Bronchial epithelial cell (primary cell): Measurements from ENCODE around the gene KIF17. TPM values are rescaled to one million over a fixed set of nuclear protein-coding genes. Genes with fewer than 3 reads are reported as not detected.

ENCODE experiments used
- DNase-seq: peaks from one replicate; pipeline ENCODE4 v3.0.0-alpha.2; 2010; ENCODE audit warnings: low read depth
- FAIRE-seq: peaks from 2 replicates; lab custom pipeline; 2011; peaks lifted over from hg19 to GRCh38; lab: Jason Lieb, UNC
- H3K27me3 ChIP-seq: 2 replicates; pipeline ENCODE4 v1.5.1; 2011; ENCODE audit warnings: low read length; ENCODE audit not compliant: control insufficient read depth, insufficient read depth
- H3K36me3 ChIP-seq: 2 replicates; pipeline ENCODE4 v1.5.1; 2011; ENCODE audit warnings: low read length; ENCODE audit not compliant: control insufficient read depth, insufficient read depth
- H3K4me3 ChIP-seq: 2 replicates; pipeline ENCODE4 v1.5.1; 2011; ENCODE audit warnings: mild to moderate bottlenecking, low read depth, low read length, control low read depth
- total RNA-seq: library from RNA; depleted of rRNA; stranded (reverse); fragments of >200 nt; gene quantifications from 2 replicates; pipeline ENCODE4 v1.2.1, GENCODE V29; 2014
- TF ChIP-seq, protein P1 (sequence below): IDR thresholded peaks from 2 replicates; pipeline ENCODE4 v1.5.1; 2011; ENCODE audit warnings: mild to moderate bottlenecking, moderate library complexity, low read length, control low read depth, inconsistent platforms; ENCODE audit not compliant: insufficient read depth, severe bottlenecking

Gene KIF17
- total RNA-seq, 1 donor from 2014 or later = 3.2 TPM

DNA sequence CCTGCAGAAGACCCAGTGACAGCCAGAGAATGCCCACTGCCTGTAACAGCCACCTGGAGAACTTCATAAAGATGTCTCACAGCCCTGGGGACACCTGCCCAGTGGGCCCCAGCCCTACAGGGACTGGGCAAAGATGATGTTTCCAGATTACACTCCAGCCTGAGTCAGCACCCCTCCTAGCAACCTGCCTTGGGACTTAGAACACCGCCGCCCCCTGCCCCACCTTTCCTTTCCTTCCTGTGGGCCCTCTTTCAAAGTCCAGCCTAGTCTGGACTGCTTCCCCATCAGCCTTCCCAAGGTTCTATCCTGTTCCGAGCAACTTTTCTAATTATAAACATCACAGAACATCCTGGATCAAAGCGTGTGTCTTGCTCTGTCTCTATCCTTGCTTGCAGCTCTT, 99.3 kb downstream of the KIF17 start:
- FAIRE-seq (no peak), DNase-seq (no peak)
- Histone ChIP-seq H3K4me3 (no peak overlapping the region), H3K36me3 (no peaks in the 10 kb centered on the region), H3K27me3 (no peaks in the 10 kb centered on the region)
- TF ChIP-seq, protein P1, sequence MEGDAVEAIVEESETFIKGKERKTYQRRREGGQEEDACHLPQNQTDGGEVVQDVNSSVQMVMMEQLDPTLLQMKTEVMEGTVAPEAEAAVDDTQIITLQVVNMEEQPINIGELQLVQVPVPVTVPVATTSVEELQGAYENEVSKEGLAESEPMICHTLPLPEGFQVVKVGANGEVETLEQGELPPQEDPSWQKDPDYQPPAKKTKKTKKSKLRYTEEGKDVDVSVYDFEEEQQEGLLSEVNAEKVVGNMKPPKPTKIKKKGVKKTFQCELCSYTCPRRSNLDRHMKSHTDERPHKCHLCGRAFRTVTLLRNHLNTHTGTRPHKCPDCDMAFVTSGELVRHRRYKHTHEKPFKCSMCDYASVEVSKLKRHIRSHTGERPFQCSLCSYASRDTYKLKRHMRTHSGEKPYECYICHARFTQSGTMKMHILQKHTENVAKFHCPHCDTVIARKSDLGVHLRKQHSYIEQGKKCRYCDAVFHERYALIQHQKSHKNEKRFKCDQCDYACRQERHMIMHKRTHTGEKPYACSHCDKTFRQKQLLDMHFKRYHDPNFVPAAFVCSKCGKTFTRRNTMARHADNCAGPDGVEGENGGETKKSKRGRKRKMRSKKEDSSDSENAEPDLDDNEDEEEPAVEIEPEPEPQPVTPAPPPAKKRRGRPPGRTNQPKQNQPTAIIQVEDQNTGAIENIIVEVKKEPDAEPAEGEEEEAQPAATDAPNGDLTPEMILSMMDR = no peak

DNA sequence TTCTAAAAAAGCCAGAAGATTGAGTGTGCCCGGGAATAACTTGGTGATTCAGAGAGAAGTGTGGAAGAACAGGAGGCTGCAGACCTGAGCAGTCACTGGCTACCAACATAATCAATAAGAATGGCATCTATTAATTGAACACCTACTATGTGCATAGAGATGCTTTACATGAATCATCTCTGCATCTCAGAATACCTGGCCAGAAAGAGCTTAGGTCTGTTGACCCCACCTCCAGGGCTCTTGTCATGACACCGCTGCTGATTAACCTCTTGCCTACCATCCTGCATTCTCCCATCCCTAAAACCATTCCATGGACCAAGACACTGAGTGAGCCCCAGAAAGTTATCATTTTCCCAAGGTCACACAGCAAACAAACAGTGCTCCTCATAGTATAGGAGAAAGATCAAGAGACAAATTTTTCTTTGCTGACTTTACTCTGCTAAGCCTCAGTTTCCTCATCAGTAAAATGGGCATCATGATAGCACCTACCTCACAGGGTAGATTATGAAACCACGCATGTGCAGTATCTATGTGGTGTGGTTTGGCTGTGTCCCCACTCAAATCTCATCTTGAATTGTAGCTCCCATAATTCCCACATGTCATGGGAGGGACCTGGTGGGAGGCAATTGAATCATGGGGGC, 100.8 kb downstream of the KIF17 start:
- TF ChIP-seq, protein P1 = no peak
- DNase-seq (no peak), FAIRE-seq (no peak)
- no peaks in the 10 kb centered on the region for H3K27me3 ChIP-seq
- no peaks in the 10 kb centered on the region for H3K36me3 ChIP-seq
- no peak overlapping the region for H3K4me3 ChIP-seq

DNA sequence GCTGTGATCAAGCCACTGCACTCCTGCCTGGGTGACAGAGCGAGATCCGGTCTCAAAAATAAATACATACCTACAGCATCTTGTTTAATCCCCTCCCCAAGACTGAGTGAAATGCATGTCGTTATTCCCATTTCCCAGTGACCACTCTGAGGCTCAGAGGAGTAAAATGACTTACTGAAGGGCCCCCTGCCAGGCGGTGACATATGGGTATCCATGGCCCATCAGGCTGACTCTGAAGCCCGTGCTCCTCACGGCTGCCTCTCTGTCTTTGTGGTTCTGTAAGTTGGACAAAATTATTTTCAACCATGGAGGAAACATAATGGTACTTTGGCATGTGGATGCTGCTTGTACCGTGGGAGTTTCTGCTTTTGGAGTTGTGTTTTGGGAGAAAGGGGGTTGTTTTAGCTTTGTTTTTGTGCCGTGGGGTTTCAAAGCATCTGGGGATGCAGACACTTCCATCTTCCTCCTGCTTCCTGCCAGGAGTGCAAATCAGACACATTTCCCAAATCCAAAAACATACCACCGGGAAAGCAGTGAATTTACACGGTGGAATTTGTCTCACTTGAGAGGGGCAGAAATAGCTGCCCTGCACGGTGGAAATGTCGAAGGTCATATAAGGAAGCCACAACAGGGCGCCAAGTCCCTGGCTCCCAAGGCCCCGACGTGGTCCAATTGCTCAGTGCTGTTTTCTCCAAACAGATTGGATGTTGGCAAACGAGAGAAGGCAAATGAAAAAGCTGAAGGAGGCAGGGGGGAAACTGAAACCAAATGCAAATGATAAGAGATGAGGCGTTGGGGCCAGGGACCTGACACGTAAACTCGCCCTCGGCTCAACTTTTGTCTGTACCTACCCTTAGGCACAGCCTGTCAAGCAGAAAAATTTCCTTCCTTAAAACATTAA, 101.6 kb downstream of the KIF17 start:
- DNase-seq (no peak), FAIRE-seq (no peak)
- H3K36me3 ChIP-seq = no peaks in the 10 kb centered on the region
- TF ChIP-seq, protein P1 = no peak
- H3K4me3 ChIP-seq = no peak overlapping the region
- no peaks in the 10 kb centered on the region for H3K27me3 ChIP-seq

DNA sequence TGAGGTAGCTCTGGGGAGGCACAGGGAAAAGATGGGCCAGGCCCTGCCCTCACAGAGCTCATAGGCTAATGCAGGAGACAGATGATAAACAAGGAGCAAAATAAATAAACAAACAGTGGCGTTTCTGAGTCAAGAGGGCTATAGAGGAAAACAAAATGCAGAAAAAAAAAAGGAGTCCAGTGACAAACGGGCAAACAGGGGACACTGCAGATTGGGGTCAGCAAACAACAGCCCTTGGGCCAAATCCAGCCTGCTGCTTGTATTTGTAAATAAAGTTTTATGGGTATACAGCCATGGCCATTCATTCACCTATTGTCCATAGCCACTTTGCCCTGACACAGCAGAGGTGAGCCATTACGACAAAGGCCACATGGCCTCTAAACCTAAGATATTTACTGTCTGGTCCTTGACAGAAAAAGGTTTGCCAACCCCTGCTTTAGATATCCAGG, 103.7 kb downstream of the KIF17 start:
- Histone ChIP-seq H3K27me3 (no peaks in the 10 kb centered on the region), H3K4me3 (no peak overlapping the region), H3K36me3 (no peaks in the 10 kb centered on the region)
- DNase-seq = no peak
- FAIRE-seq = no peak
- TF ChIP-seq, protein P1 = no peak

Other genes with a start within 250 kb of the KIF17 start
- gene CAMK2N1, start 231.8 kb downstream of the KIF17 start, total RNA-seq = 6.9 and 11.3 TPM in 2 replicates
- 22.1 and 25.7 TPM in 2 replicates for gene MUL1, start 209.9 kb downstream of the KIF17 start, total RNA-seq
- not detected in 2 replicates for gene FAM43B, start 165.4 kb downstream of the KIF17 start, total RNA-seq
- gene CDA, start 128.9 kb downstream of the KIF17 start, total RNA-seq = 0.79 and 1.4 TPM in 2 replicates
- 61.1 and 73.0 TPM in 2 replicates for gene PINK1, start 84.5 kb downstream of the KIF17 start, total RNA-seq
- gene DDOST, start 56.6 kb downstream of the KIF17 start, total RNA-seq = 288 and 346 TPM in 2 replicates
- gene SH2D5, start 14.7 kb upstream of the KIF17 start, total RNA-seq = 32.6 and 55.3 TPM in 2 replicates
- 102 and 131 TPM in 2 replicates for gene HP1BP3, start 69.3 kb upstream of the KIF17 start, total RNA-seq